HEK293 (cell line): ENCODE results near the gene DDX46.

ENCODE experiments used
- CTCF ChIA-PET: fragments of 350-600 bp; formaldehyde crosslinking; extraction: SDS; loops from one replicate; lab custom pipeline; 2021; ENCODE audit warnings: antibody characterized with exemption; lab: Yijun Ruan, JAX
- POLR2A ChIA-PET: fragments of 300-600 bp; formaldehyde crosslinking; extraction: SDS; loops from one replicate; lab custom pipeline; 2020; ENCODE audit warnings: antibody characterized with exemption, inconsistent platforms; lab: Yijun Ruan, JAX
- H3K27ac ChIP-seq: fragments of 200-500 bp; sonication (Bioruptor generic); 2 replicates; pipeline ENCODE4 v1.5.1; 2014; ENCODE audit warnings: low read depth, low read length, control low read depth, inconsistent platforms; ENCODE audit errors: extremely low read depth
- H3K36me3 ChIP-seq, 2 experiments: fragments of 200-500 bp in 1 of 2; sonication (Bioruptor generic) in 1 of 2; 1 replicate in 1 of 2; 2 replicates in 1 of 2; pipeline ENCODE4 v1.5.1; 2014 to 2017; ENCODE audit warnings: inconsistent platforms in 2 of 2, low read length in 2 of 2; ENCODE audit not compliant: control insufficient read depth in 2 of 2, insufficient read depth in 1 of 2
- H3K4me1 ChIP-seq: fragments of 200-500 bp; sonication (Bioruptor generic); 2 replicates; pipeline ENCODE4 v1.5.1; 2014; ENCODE audit warnings: mild to moderate bottlenecking, low read length, inconsistent platforms; ENCODE audit not compliant: control insufficient read depth, insufficient read depth
- H3K4me3 ChIP-seq: 2 replicates; pipeline ENCODE4 v1.5.1; 2011; ENCODE audit warnings: low read depth, mild to moderate bottlenecking, control low read depth, low read length, moderate library complexity
- H3K9me3 ChIP-seq: fragments of 200-500 bp; sonication (Bioruptor generic); 2 replicates; pipeline ENCODE4 v1.5.1; 2014; ENCODE audit warnings: low read depth, low read length, inconsistent platforms; ENCODE audit not compliant: control insufficient read depth, insufficient read depth
- ATF2 ChIP-seq: fragments of 450-650 bp; formaldehyde crosslinking; IDR thresholded peaks from 2 replicates; pipeline ENCODE4 v1.5.1; 2016; ENCODE audit warnings: missing biosample characterization, missing genetic modification characterization, low read depth
- FEZF1 ChIP-seq: fragments of 450-650 bp; formaldehyde crosslinking; IDR thresholded peaks from 2 replicates; pipeline ENCODE4 v1.5.1; 2016; ENCODE audit warnings: missing biosample characterization, missing genetic modification characterization
- GLIS1 ChIP-seq: fragments of 450-650 bp; formaldehyde crosslinking; IDR thresholded peaks from 2 replicates; pipeline ENCODE4 v1.5.1; 2016; ENCODE audit warnings: missing biosample characterization, missing genetic modification characterization
- HIC1 ChIP-seq: fragments of 450-650 bp; formaldehyde crosslinking; IDR thresholded peaks from 2 replicates; pipeline ENCODE4 v1.5.1; 2016; ENCODE audit warnings: missing biosample characterization, missing genetic modification characterization
- MYNN ChIP-seq: fragments of 450-650 bp; formaldehyde crosslinking; IDR thresholded peaks from 2 replicates; pipeline ENCODE4 v1.5.1; 2016; ENCODE audit warnings: missing biosample characterization, missing genetic modification characterization, borderline replicate concordance
- OSR2 ChIP-seq: fragments of 450-650 bp; formaldehyde crosslinking; IDR thresholded peaks from 2 replicates; pipeline ENCODE4 v1.5.1; 2016; ENCODE audit warnings: missing biosample characterization, missing genetic modification characterization
- PBX3 ChIP-seq: sonication (generic); formaldehyde crosslinking; IDR thresholded peaks from 2 replicates; pipeline ENCODE4 v1.8.1; 2022; ENCODE audit warnings: mild to moderate bottlenecking, moderate library complexity, missing genetic modification reagents
- REPIN1 ChIP-seq: fragments of 450-650 bp; formaldehyde crosslinking; IDR thresholded peaks from 2 replicates; pipeline ENCODE4 v1.5.1; 2017; ENCODE audit warnings: missing biosample characterization, missing genetic modification characterization, low read depth
- TSHZ1 ChIP-seq: fragments of 450-650 bp; formaldehyde crosslinking; IDR thresholded peaks from 2 replicates; pipeline ENCODE4 v1.5.1; 2016; ENCODE audit warnings: missing biosample characterization, missing genetic modification characterization, borderline replicate concordance
- ZBTB48 ChIP-seq: fragments of 450-650 bp; formaldehyde crosslinking; IDR thresholded peaks from 2 replicates; pipeline ENCODE4 v1.5.1; 2016; ENCODE audit warnings: missing biosample characterization, missing genetic modification characterization
- ZBTB6 ChIP-seq: fragments of 450-650 bp; formaldehyde crosslinking; IDR thresholded peaks from 2 replicates; pipeline ENCODE4 v1.5.1; 2017; ENCODE audit warnings: missing biosample characterization, missing genetic modification characterization
- ZFP3 ChIP-seq: fragments of 450-650 bp; formaldehyde crosslinking; IDR thresholded peaks from 2 replicates; pipeline ENCODE4 v1.5.1; 2016; ENCODE audit warnings: low read depth, missing biosample characterization, missing genetic modification characterization
- ZNF473 ChIP-seq: fragments of 450-650 bp; formaldehyde crosslinking; IDR thresholded peaks from 2 replicates; pipeline ENCODE4 v1.5.1; 2017; ENCODE audit warnings: missing biosample characterization, missing genetic modification characterization
- ZNF501 ChIP-seq: fragments of 450-650 bp; formaldehyde crosslinking; IDR thresholded peaks from 2 replicates; pipeline ENCODE4 v1.5.1; 2016; ENCODE audit warnings: missing biosample characterization, missing genetic modification characterization
- ZNF518A ChIP-seq: fragments of 450-650 bp; formaldehyde crosslinking; conservative IDR thresholded peaks from 2 replicates; pipeline ENCODE4 v1.5.1; 2016; ENCODE audit warnings: low read depth, missing biosample characterization, missing genetic modification characterization
- ZNF530 ChIP-seq: fragments of 450-650 bp; formaldehyde crosslinking; IDR thresholded peaks from 2 replicates; pipeline ENCODE4 v1.5.1; 2016; ENCODE audit warnings: low read depth, missing biosample characterization, missing genetic modification characterization
- ZNF555 ChIP-seq: fragments of 450-650 bp; formaldehyde crosslinking; conservative IDR thresholded peaks from 2 replicates; pipeline ENCODE4 v1.5.1; 2017; ENCODE audit warnings: missing biosample characterization, mild to moderate bottlenecking, missing genetic modification characterization, inconsistent platforms
- ZNF623 ChIP-seq: fragments of 450-650 bp; formaldehyde crosslinking; IDR thresholded peaks from 2 replicates; pipeline ENCODE4 v1.5.1; 2016; ENCODE audit warnings: missing biosample characterization, missing genetic modification characterization
- ZSCAN30 ChIP-seq: fragments of 450-650 bp; IDR thresholded peaks from 2 replicates; pipeline ENCODE4 v1.5.1; 2018; ENCODE audit warnings: missing biosample characterization, mild to moderate bottlenecking, missing genetic modification characterization, moderate library complexity
- TF ChIP-seq, protein P1 (sequence below): fragments of 450-650 bp; formaldehyde crosslinking; IDR thresholded peaks from 2 replicates; pipeline ENCODE4 v1.5.1; 2016; ENCODE audit warnings: missing biosample characterization, missing genetic modification characterization

Gene DDX46

GRCh38 chr5:134714541-134714940, 44.0 kb upstream of the DDX46 start:
- no peaks in the 10 kb centered on the region for H3K9me3 ChIP-seq
- H3K4me3 ChIP-seq = no peak overlapping the region
- CTCF ChIA-PET = interaction anchor here (0.6 kb wide), 1 partner anchor 126 kb away, joined by 3 read pairs; no protein-coding TSS in a partner anchor
- H3K27ac ChIP-seq = no peak overlapping the region
- no peak for TF ChIP-seq ZFP3 (tag by site-specific recombination)
- no peak for TF ChIP-seq ZSCAN30 (tag by site-specific recombination)
- TF ChIP-seq TSHZ1 (tag by site-specific recombination) = no peak
- no peak for TF ChIP-seq ZBTB6 (tag by site-specific recombination)
- TF ChIP-seq ZNF518A (tag by site-specific recombination) = no peak
- TF ChIP-seq ZNF555 (tag by site-specific recombination) = no peak
- no peak for TF ChIP-seq ZNF501 (tag by site-specific recombination)
- TF ChIP-seq, protein P1, sequence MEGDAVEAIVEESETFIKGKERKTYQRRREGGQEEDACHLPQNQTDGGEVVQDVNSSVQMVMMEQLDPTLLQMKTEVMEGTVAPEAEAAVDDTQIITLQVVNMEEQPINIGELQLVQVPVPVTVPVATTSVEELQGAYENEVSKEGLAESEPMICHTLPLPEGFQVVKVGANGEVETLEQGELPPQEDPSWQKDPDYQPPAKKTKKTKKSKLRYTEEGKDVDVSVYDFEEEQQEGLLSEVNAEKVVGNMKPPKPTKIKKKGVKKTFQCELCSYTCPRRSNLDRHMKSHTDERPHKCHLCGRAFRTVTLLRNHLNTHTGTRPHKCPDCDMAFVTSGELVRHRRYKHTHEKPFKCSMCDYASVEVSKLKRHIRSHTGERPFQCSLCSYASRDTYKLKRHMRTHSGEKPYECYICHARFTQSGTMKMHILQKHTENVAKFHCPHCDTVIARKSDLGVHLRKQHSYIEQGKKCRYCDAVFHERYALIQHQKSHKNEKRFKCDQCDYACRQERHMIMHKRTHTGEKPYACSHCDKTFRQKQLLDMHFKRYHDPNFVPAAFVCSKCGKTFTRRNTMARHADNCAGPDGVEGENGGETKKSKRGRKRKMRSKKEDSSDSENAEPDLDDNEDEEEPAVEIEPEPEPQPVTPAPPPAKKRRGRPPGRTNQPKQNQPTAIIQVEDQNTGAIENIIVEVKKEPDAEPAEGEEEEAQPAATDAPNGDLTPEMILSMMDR (tag by site-specific recombination) = no peak
- TF ChIP-seq HIC1 = no peak; the same call in 1 of the 2 replicates
- no peak for TF ChIP-seq GLIS1 (tag by site-specific recombination)
- no peak for TF ChIP-seq OSR2
- no peak for TF ChIP-seq ZNF473 (tag by site-specific recombination)
- TF ChIP-seq REPIN1 (tag by site-specific recombination) = no peak
- no peak for TF ChIP-seq ZNF530 (tag by site-specific recombination)
- no peak for TF ChIP-seq ZNF623
- TF ChIP-seq MYNN = no peak
- no peak for TF ChIP-seq ATF2 (tag by site-specific recombination)
- TF ChIP-seq PBX3 = no peak
- TF ChIP-seq ZBTB48 (tag by site-specific recombination) = no peak
- TF ChIP-seq FEZF1 (tag by site-specific recombination) = no peak
- TF ChIP-seq, all 188 proteins: peak for 0
- Histone ChIP-seq H3K36me3 (peaks cover 61 to 70% of the 10 kb centered on the region in 2 experiments), H3K4me1 (no peaks in the 10 kb centered on the region)
- POLR2A ChIA-PET = no interaction called here
